OCI-LY7 (cell line): ENCODE results near the gene TMEM97.

ENCODE experiments used
- EZH2phosphoT487 ChIP-seq: fragments of 200-600 bp; sonication (generic); IDR thresholded peaks from 2 replicates; pipeline ENCODE4 v1.6.1; 2018; ENCODE audit warnings: low read depth, borderline replicate concordance, mild to moderate bottlenecking, mixed run types, antibody characterized with exemption, low read length, moderate library complexity, mixed read lengths
- TF ChIP-seq, protein P1 (sequence below): fragments of 200-600 bp; sonication (generic); conservative IDR thresholded peaks from 2 replicates; pipeline ENCODE4 v1.5.1; 2014; ENCODE audit warnings: mild to moderate bottlenecking, antibody characterized with exemption, low read length, moderate library complexity, mixed read lengths

DNA sequence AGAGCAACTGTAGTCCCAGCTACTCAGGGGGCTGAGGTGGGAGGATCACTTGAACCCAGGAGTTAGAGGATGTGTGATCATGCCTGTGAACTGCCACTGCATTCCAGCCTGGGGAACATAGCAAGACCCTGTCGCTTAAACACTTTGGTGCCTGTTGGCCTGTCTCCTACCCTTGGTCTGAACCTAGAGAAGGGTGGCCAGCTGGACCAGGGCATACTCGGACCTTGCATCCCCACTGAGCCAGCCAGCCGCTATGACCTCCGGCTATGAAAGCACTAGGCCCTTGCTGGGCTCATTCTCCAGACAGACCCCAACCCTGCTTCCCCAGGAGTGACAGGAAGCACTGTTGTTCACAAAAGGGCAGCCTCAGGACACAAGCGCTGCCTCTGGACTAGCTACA lies 11.7 kb downstream of the TMEM97 start:
- TF ChIP-seq, protein P1, sequence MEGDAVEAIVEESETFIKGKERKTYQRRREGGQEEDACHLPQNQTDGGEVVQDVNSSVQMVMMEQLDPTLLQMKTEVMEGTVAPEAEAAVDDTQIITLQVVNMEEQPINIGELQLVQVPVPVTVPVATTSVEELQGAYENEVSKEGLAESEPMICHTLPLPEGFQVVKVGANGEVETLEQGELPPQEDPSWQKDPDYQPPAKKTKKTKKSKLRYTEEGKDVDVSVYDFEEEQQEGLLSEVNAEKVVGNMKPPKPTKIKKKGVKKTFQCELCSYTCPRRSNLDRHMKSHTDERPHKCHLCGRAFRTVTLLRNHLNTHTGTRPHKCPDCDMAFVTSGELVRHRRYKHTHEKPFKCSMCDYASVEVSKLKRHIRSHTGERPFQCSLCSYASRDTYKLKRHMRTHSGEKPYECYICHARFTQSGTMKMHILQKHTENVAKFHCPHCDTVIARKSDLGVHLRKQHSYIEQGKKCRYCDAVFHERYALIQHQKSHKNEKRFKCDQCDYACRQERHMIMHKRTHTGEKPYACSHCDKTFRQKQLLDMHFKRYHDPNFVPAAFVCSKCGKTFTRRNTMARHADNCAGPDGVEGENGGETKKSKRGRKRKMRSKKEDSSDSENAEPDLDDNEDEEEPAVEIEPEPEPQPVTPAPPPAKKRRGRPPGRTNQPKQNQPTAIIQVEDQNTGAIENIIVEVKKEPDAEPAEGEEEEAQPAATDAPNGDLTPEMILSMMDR, result no peak
- TF ChIP-seq EZH2phosphoT487, result no peak
